HepG2 (cell line): Measurements from ENCODE around the gene STEAP2. TPM values are rescaled to one million over a fixed set of nuclear protein-coding genes. Genes with fewer than 3 reads are reported as not detected.

Experiments
- CBX1 ChIP-seq: IDR thresholded peaks from one replicate; pipeline ENCODE4 v1.6.1; 2016; ENCODE audit warnings: antibody characterized with exemption, low read depth
- FOXJ3 ChIP-seq: sonication (generic); formaldehyde crosslinking; IDR thresholded peaks from 2 replicates; pipeline ENCODE4 v1.4.0; 2020; ENCODE audit warnings: missing genetic modification reagents, mild to moderate bottlenecking, borderline replicate concordance
- GATA4 ChIP-seq: sonication (generic); IDR thresholded peaks from 2 replicates; pipeline ENCODE4 v1.6.1; 2016; ENCODE audit warnings: antibody characterized with exemption, low read depth, borderline replicate concordance
- HMG20A ChIP-seq: IDR thresholded peaks from 2 replicates; pipeline ENCODE4 v1.6.1; 2016; ENCODE audit warnings: borderline replicate concordance
- JUND ChIP-seq: sonication (generic); formaldehyde crosslinking; IDR thresholded peaks from 2 replicates; pipeline ENCODE4 v1.8.0; 2022; ENCODE audit warnings: mild to moderate bottlenecking, missing genetic modification reagents
- KDM6A ChIP-seq: IDR thresholded peaks from 2 replicates; pipeline ENCODE4 v1.6.1; 2016; ENCODE audit warnings: low read depth
- MAF1 ChIP-seq: sonication (generic); formaldehyde crosslinking; IDR thresholded peaks from 2 replicates; pipeline ENCODE4 v1.5.0; 2020; ENCODE audit warnings: missing genetic modification reagents, borderline replicate concordance
- MAFG ChIP-seq: sonication (generic); formaldehyde crosslinking; IDR thresholded peaks from 2 replicates; pipeline ENCODE4 v1.5.1; 2020; ENCODE audit warnings: mild to moderate bottlenecking, missing genetic modification reagents
- NFE2 ChIP-seq: sonication (generic); formaldehyde crosslinking; IDR thresholded peaks from 2 replicates; pipeline ENCODE4 v1.4.0; 2020; ENCODE audit warnings: missing genetic modification reagents
- POLR2AphosphoS5 ChIP-seq: IDR thresholded peaks from 2 replicates; pipeline ENCODE4 v1.6.1; 2012; ENCODE audit warnings: low read depth, low read length
- RAD21 ChIP-seq: fragments of 450-650 bp; formaldehyde crosslinking; IDR thresholded peaks from 2 replicates; pipeline ENCODE4 v1.5.0; 2020; ENCODE audit warnings: mild to moderate bottlenecking
- REPIN1 ChIP-seq: sonication (generic); formaldehyde crosslinking; IDR thresholded peaks from 2 replicates; pipeline ENCODE4 v1.8.0; 2022; ENCODE audit warnings: missing genetic modification reagents, low read depth, mild to moderate bottlenecking, borderline replicate concordance
- SALL2 ChIP-seq: sonication (generic); formaldehyde crosslinking; IDR thresholded peaks from 2 replicates; pipeline ENCODE4 v1.8.1; 2023; ENCODE audit warnings: mild to moderate bottlenecking, missing genetic modification reagents, inconsistent platforms
- WIZ ChIP-seq: sonication (generic); formaldehyde crosslinking; IDR thresholded peaks from 2 replicates; pipeline ENCODE4 v1.5.1; 2020; ENCODE audit warnings: mild to moderate bottlenecking, missing genetic modification reagents
- ZMYM4 ChIP-seq: sonication (generic); formaldehyde crosslinking; IDR thresholded peaks from 2 replicates; pipeline ENCODE4 v1.8.1; 2023; ENCODE audit warnings: mild to moderate bottlenecking, missing genetic modification reagents
- ZNF30 ChIP-seq: sonication (generic); formaldehyde crosslinking; IDR thresholded peaks from 2 replicates; pipeline ENCODE4 v1.5.0; 2020; ENCODE audit warnings: mild to moderate bottlenecking, missing genetic modification reagents
- ZNF333 ChIP-seq: sonication (generic); formaldehyde crosslinking; IDR thresholded peaks from 2 replicates; pipeline ENCODE4 v1.4.0; 2020; ENCODE audit warnings: mild to moderate bottlenecking, missing genetic modification reagents, borderline replicate concordance
- ZNF788 ChIP-seq: sonication (generic); formaldehyde crosslinking; IDR thresholded peaks from 2 replicates; pipeline ENCODE4 v1.5.0; 2020; ENCODE audit warnings: mild to moderate bottlenecking, missing genetic modification reagents, borderline replicate concordance
- ZNF790 ChIP-seq: sonication (generic); formaldehyde crosslinking; IDR thresholded peaks from 2 replicates; pipeline ENCODE4 v1.8.0; 2022; ENCODE audit warnings: missing genetic modification reagents, mild to moderate bottlenecking, borderline replicate concordance
- ZSCAN9 ChIP-seq: IDR thresholded peaks from 2 replicates; pipeline ENCODE4 v1.6.1; 2016; ENCODE audit warnings: borderline replicate concordance
- polyA plus RNA-seq, 8 experiments: library from polyadenylated mRNA; depleted of rRNA in 3 of 8; stranded (reverse) in 7 of 8; unstranded in 1 of 8; fragments of >200 nt; fragmentation: Illumina TruSeq in 4 of 8; extraction: Trizol in 4 of 8; gene quantifications; 2 replicates each; pipeline versions ENCODE4 v1.2.1 to v1.2.3, GENCODE V29; 2011 to 2016; ENCODE audit warnings: low read depth in 4 of 8, missing spikeins in 1 of 8, mixed read lengths in 1 of 8; ENCODE audit not compliant: insufficient read depth in 1 of 8
- total RNA-seq, 5 experiments: library from RNA; depleted of rRNA; stranded (reverse); fragments of >200 nt; fragmentation: Illumina TruSeq; extraction: Trizol; gene quantifications; 2 replicates each; pipeline ENCODE4 v1.2.3, GENCODE V29; 2016; ENCODE audit warnings: low read depth in 1 of 5
- TF ChIP-seq, protein P1 (sequence below): sonication (generic); formaldehyde crosslinking; IDR thresholded peaks from 2 replicates; pipeline ENCODE4 v1.8.0; 2022; ENCODE audit warnings: low read depth, missing genetic modification reagents
- TF ChIP-seq, protein P2 (sequence below): sonication (generic); formaldehyde crosslinking; IDR thresholded peaks from 2 replicates; pipeline ENCODE4 v1.4.0; 2020; ENCODE audit warnings: mild to moderate bottlenecking, low read depth, missing genetic modification reagents
- TF ChIP-seq, protein P3 (sequence below): sonication (generic); formaldehyde crosslinking; IDR thresholded peaks from 2 replicates; pipeline ENCODE4 v1.5.0; 2020; ENCODE audit warnings: missing genetic modification reagents
- TF ChIP-seq, protein P4 (sequence below): IDR thresholded peaks from 2 replicates; pipeline ENCODE4 v1.6.1; 2018; ENCODE audit warnings: missing genetic modification reagents
- TF ChIP-seq, protein P5 (sequence below): IDR thresholded peaks from 2 replicates; pipeline ENCODE4 v1.6.1; 2016; ENCODE audit warnings: mild to moderate bottlenecking, missing biosample characterization, missing genetic modification reagents

The STEAP2 gene
- total and polyA plus RNA-seq, 2 of the 13 experiments (the other 11 are each of a cell fraction or from before 2014, with no cell fraction given), result 4.3 to 4.4 TPM

DNA sequence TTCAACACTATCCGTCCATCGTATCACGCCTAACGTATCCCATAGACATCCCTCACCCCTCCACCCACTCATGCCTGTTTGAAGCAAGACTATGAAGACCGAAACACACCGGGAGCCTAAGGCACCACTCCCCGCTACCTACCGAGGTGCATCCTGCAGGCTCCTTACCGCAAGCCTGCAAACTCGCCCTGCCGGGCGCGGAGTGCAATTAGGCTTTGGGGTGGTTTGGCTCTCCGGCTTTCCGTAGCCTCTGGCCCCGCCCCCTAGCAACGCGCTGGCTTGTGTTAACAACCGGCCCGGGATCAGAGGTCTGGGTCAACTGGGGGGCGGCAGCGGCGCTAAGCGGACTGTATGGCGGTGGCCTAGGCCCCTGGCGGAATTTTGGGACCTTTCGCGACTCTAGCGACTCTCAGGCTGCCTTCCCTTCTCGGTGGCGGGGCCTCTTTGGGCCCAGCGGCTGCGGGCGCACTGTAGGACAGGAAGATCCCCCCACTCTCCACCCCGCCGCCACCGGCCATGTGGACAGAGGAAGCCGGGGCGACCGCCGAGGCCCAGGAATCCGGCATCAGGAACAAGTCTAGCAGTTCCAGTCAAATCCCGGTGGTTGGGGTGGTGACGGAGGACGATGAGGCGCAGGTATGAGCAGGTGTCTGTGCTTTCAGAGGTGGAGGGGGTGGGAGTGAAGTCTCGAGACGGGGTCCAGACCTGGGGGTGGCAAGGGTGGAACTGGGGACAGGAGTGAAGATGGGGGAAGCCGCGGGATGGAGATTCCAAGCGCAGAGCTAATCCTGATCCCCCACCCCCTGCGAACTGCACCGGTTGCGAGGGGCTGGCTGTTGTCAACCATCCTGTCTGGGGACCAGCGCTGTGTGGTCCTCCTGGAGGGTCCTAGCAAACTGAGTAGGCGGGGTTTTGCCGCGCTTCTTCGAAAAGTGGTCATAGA, 33.6 kb downstream of the STEAP2 start, which contains the start of gene CFAP69 (continued):
- TF ChIP-seq POLR2AphosphoS5 (peak; percentile 65), REPIN1 (CRISPR knock-in tag) (peak; percentile 88; the same call in 1 of the 2 replicates), MAF1 (no peak), ZNF333 (no peak; the same call in 1 of the 2 replicates), CBX1 (no peak), ZNF788 (peak; percentile 41; the same call in 1 of the 2 replicates), FOXJ3 (CRISPR knock-in tag) (peak; percentile 52; the same call in 1 of the 2 replicates), ZMYM4 (peak; percentile 97), NFE2 (CRISPR knock-in tag) (no peak), JUND (CRISPR knock-in tag) (no peak), HMG20A (no peak), ZNF30 (no peak), KDM6A (CRISPR knock-in tag) (no peak), SALL2 (CRISPR knock-in tag) (peak; percentile 90), GATA4 (no peak), RAD21 (CRISPR knock-in tag) (peak; percentile 39; the same call in 1 of the 2 replicates), MAFG (CRISPR knock-in tag) (no peak), ZSCAN9 (no peak), WIZ (CRISPR knock-in tag) (no peak), ZNF790 (CRISPR knock-in tag) (no peak)
- TF ChIP-seq, protein P1, sequence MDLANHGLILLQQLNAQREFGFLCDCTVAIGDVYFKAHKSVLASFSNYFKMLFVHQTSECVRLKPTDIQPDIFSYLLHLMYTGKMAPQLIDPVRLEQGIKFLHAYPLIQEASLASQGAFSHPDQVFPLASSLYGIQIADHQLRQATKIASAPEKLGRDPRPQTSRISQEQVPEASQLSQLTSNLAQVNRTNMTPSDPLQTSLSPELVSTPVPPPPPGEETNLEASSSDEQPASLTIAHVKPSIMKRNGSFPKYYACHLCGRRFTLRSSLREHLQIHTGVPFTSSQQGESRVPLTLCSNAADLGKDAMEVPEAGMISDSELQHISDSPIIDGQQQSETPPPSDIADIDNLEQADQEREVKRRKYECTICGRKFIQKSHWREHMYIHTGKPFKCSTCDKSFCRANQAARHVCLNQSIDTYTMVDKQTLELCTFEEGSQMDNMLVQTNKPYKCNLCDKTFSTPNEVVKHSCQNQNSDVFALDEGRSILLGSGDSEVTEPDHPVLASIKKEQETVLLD, result no peak
- TF ChIP-seq, protein P2, sequence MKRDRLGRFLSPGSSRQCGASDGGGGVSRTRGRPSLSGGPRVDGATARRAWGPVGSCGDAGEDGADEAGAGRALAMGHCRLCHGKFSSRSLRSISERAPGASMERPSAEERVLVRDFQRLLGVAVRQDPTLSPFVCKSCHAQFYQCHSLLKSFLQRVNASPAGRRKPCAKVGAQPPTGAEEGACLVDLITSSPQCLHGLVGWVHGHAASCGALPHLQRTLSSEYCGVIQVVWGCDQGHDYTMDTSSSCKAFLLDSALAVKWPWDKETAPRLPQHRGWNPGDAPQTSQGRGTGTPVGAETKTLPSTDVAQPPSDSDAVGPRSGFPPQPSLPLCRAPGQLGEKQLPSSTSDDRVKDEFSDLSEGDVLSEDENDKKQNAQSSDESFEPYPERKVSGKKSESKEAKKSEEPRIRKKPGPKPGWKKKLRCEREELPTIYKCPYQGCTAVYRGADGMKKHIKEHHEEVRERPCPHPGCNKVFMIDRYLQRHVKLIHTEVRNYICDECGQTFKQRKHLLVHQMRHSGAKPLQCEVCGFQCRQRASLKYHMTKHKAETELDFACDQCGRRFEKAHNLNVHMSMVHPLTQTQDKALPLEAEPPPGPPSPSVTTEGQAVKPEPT, result peak; percentile 50; the same call in 1 of the 2 replicates
- TF ChIP-seq, protein P3, sequence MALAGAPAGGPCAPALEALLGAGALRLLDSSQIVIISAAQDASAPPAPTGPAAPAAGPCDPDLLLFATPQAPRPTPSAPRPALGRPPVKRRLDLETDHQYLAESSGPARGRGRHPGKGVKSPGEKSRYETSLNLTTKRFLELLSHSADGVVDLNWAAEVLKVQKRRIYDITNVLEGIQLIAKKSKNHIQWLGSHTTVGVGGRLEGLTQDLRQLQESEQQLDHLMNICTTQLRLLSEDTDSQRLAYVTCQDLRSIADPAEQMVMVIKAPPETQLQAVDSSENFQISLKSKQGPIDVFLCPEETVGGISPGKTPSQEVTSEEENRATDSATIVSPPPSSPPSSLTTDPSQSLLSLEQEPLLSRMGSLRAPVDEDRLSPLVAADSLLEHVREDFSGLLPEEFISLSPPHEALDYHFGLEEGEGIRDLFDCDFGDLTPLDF (CRISPR knock-in tag), result no peak; the same call in 1 of the 2 replicates
- TF ChIP-seq, protein P4, sequence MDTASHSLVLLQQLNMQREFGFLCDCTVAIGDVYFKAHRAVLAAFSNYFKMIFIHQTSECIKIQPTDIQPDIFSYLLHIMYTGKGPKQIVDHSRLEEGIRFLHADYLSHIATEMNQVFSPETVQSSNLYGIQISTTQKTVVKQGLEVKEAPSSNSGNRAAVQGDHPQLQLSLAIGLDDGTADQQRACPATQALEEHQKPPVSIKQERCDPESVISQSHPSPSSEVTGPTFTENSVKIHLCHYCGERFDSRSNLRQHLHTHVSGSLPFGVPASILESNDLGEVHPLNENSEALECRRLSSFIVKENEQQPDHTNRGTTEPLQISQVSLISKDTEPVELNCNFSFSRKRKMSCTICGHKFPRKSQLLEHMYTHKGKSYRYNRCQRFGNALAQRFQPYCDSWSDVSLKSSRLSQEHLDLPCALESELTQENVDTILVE (CRISPR knock-in tag), result no peak
- TF ChIP-seq, protein P5, sequence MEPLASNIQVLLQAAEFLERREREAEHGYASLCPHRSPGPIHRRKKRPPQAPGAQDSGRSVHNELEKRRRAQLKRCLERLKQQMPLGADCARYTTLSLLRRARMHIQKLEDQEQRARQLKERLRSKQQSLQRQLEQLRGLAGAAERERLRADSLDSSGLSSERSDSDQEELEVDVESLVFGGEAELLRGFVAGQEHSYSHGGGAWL, result 0 out of 2 replicates have a peak, but pooled peaks have one; percentile 46
